ENCODE results near the gene ELP4.

ELP4 gene

DNA sequence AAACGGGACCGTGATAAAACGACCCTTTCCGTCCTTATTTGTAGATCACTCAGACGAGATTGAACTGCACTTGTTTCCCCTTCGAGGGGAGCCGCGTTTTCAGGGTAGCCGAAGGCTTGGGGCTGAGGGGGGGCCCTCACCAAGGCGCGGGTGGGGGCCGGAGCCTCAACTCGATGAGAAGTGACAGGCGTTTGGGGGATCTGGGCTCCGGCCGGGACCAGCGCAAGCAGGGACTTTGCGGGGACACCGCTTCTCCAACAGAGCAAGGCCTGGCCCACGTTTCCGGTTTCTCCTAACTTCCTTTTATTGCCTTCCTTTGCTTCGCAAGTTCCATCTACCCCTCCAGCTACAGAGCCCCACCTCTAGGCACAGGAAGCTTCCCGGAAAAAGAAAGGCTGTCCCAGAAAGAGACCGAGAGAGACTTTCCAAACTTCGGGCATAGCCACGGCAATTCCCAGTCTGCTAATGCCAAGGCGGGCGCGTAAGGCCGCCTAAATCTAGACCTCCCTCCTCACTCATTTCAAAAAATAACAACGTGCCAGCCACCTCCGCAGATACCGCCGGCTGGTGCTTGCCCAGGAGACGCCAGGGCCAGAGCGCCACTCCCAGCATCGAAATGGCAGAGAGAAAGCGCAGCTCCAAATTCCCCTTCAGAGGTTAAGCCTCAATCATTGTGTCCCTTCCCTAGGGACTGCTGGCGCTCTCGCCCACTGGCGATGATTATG, 294.9 kb downstream of the ELP4 start:
- Histone ChIP-seq H3K4me3 (IDR thresholded peaks at IDR 0.05; ENCODE audit: insufficient read depth, low read depth, low read length) (no peak overlapping the region), H3K4me2 (no peak overlapping the region), H3K36me3 (ENCODE audit: insufficient read depth) (no peaks in the 10 kb centered on the region), H4K20me1 (ENCODE audit: insufficient read depth) (no peaks in the 10 kb centered on the region), H3K4me1 (ENCODE audit: low read depth, poor library complexity, severe bottlenecking) (no peaks in the 10 kb centered on the region), H3K79me2 (ENCODE audit: insufficient read depth, low read depth) (no peaks in the 10 kb centered on the region), H3K27ac (no peak overlapping the region), H3K9ac (no peak overlapping the region), H3K27me3 (ENCODE audit: insufficient read depth, low read depth) (no peaks in the 10 kb centered on the region), H2AFZ (ENCODE audit: low read depth) (no peak overlapping the region)
- TF ChIP-seq, protein P1, sequence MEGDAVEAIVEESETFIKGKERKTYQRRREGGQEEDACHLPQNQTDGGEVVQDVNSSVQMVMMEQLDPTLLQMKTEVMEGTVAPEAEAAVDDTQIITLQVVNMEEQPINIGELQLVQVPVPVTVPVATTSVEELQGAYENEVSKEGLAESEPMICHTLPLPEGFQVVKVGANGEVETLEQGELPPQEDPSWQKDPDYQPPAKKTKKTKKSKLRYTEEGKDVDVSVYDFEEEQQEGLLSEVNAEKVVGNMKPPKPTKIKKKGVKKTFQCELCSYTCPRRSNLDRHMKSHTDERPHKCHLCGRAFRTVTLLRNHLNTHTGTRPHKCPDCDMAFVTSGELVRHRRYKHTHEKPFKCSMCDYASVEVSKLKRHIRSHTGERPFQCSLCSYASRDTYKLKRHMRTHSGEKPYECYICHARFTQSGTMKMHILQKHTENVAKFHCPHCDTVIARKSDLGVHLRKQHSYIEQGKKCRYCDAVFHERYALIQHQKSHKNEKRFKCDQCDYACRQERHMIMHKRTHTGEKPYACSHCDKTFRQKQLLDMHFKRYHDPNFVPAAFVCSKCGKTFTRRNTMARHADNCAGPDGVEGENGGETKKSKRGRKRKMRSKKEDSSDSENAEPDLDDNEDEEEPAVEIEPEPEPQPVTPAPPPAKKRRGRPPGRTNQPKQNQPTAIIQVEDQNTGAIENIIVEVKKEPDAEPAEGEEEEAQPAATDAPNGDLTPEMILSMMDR (conservative IDR thresholded peaks at IDR 0.05; ENCODE audit: low read depth, low read length) = no peak

GRCh38 chr11:31805037-31805628, 295.6 kb downstream of the ELP4 start:
- H3K27me3 ChIP-seq (ENCODE audit: insufficient read depth, low read depth) = no peaks in the 10 kb centered on the region
- no peak overlapping the region for H3K4me3 ChIP-seq (IDR thresholded peaks at IDR 0.05; ENCODE audit: insufficient read depth, low read depth, low read length)
- H3K4me2 ChIP-seq = no peak overlapping the region
- no peaks in the 10 kb centered on the region for H3K4me1 ChIP-seq (ENCODE audit: low read depth, poor library complexity, severe bottlenecking)
- H2AFZ ChIP-seq (ENCODE audit: low read depth) = no peak overlapping the region
- no peak overlapping the region for H3K9ac ChIP-seq
- H3K79me2 ChIP-seq (ENCODE audit: insufficient read depth, low read depth) = no peaks in the 10 kb centered on the region
- no peaks in the 10 kb centered on the region for H3K36me3 ChIP-seq (ENCODE audit: insufficient read depth)
- no peak overlapping the region for H3K27ac ChIP-seq
- TF ChIP-seq, protein P1 (conservative IDR thresholded peaks at IDR 0.05; ENCODE audit: low read depth, low read length) = no peak
- H4K20me1 ChIP-seq (ENCODE audit: insufficient read depth) = no peaks in the 10 kb centered on the region

DNA sequence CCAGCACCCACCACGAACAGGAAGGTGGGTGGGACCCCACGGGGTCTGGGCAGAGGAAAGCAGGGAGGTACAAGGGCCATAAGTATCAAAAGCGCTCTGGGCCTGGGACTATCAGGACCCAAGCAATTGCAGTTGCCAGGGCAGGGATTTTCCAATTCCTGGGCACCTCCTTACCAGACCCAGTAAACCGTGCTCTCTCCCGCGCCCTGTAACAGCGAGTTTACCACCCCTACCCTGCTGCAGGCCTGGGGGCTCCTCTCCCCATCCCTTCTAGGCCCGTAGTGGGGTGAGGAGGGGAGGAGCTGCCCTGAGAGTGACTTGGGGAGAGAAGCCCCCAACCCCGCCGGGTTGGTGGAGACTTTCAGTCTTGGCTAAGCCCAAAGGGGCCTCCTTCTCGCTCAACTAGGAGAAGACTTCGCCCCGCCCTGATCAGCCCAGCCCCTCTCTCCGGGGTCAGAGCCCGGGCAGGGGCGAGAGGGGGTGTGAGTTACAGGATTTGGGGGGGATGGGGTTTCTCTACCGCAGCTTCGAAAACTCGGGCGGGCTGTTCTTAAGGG, 296.1 kb downstream of the ELP4 start:
- Histone ChIP-seq H3K9ac (no peak overlapping the region), H4K20me1 (ENCODE audit: insufficient read depth) (no peaks in the 10 kb centered on the region), H3K4me1 (ENCODE audit: low read depth, poor library complexity, severe bottlenecking) (no peaks in the 10 kb centered on the region), H3K36me3 (ENCODE audit: insufficient read depth) (no peaks in the 10 kb centered on the region), H2AFZ (ENCODE audit: low read depth) (no peak overlapping the region), H3K27ac (no peak overlapping the region), H3K27me3 (ENCODE audit: insufficient read depth, low read depth) (no peaks in the 10 kb centered on the region), H3K79me2 (ENCODE audit: insufficient read depth, low read depth) (no peaks in the 10 kb centered on the region), H3K4me3 (IDR thresholded peaks at IDR 0.05; ENCODE audit: insufficient read depth, low read depth, low read length) (no peak overlapping the region), H3K4me2 (no peak overlapping the region)
- TF ChIP-seq, protein P1 (conservative IDR thresholded peaks at IDR 0.05; ENCODE audit: low read depth, low read length) = no peak

DNA sequence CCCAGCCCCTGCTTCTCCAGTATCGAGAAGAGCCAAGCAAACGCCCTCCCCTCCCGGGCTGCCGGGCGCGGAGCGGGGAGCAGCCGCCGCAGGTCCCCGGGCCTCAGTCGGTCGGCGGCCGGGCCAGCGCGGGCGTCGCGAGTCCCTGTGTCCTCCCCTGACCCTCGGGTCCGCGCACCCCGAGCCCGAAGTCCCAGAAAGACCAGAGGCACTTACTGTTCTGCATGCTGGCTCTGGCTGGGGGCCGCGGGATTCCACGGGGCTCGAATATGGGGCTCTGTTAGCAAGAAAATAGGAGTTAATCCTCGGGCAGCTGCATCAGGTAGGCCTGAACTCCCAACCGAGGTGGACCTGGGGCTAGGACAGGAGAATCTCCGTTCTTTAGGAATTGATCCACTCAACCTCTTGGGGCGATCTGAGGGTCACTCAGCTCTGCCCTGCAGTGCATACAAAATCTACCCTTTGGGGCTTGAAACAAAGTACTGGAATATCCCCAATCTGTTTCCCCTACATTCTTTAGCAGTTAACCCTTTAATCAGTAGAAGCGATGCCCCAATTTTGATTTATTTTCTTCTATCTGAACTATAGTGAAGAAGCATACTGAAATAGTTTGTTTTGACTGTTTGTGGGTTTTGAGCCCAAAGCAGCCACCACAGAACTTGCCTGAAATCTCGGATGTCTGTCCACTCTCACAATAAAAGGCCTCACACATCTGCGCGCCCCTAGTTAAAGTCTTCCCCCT, 296.8 kb downstream of the ELP4 start:
- H3K4me3 ChIP-seq (IDR thresholded peaks at IDR 0.05; ENCODE audit: insufficient read depth, low read depth, low read length) = no peak overlapping the region

More for the DNA sequence above, 296.8 kb downstream of the ELP4 start:
- no peaks in the 10 kb centered on the region for H3K4me1 ChIP-seq (ENCODE audit: low read depth, poor library complexity, severe bottlenecking)
- no peak overlapping the region for H2AFZ ChIP-seq (ENCODE audit: low read depth)
- H3K9ac ChIP-seq = no peak overlapping the region
- H3K4me2 ChIP-seq = no peak overlapping the region
- TF ChIP-seq, protein P1 (conservative IDR thresholded peaks at IDR 0.05; ENCODE audit: low read depth, low read length) = no peak
- H4K20me1 ChIP-seq (ENCODE audit: insufficient read depth) = no peaks in the 10 kb centered on the region
- no peaks in the 10 kb centered on the region for H3K36me3 ChIP-seq (ENCODE audit: insufficient read depth)
- no peaks in the 10 kb centered on the region for H3K79me2 ChIP-seq (ENCODE audit: insufficient read depth, low read depth)
- H3K27me3 ChIP-seq (ENCODE audit: insufficient read depth, low read depth) = no peaks in the 10 kb centered on the region
- no peak overlapping the region for H3K27ac ChIP-seq

Data from KMS-11 (cell line).